Measurements from ENCODE around the gene ALDOA. TPM values are rescaled to one million over a fixed set of nuclear protein-coding genes. Genes with fewer than 3 reads are reported as not detected.

ALDOA gene
- total RNA-seq, 2 donors from 2014 or later = 884 to 943 TPM

- Histone ChIP-seq H3K27me3 (replicated peaks; ENCODE audit: insufficient read depth) (no peaks in the 10 kb centered on the region), H3K4me3 (no peak overlapping the region), H3K4me1 (replicated peaks) (no peaks in the 10 kb centered on the region), H3K36me3 (peaks cover 0 to 34% of the 10 kb centered on the region in 2 donors), H3K27ac (no peak overlapping the region), H3K9me3 (no peaks in the 10 kb centered on the region)
- intact Hi-C loops (cut with DNase I) = no loop called here
- 89% methylated on average over 24 of the region's 24 CpGs for WGBS
- TF ChIP-seq CTCF (IDR thresholded peaks at IDR 0.05) (no peak), POLR2A (IDR thresholded peaks at IDR 0.05) (no peak), POLR2AphosphoS5 (IDR thresholded peaks at IDR 0.05) (no peak)
- no peak for DNase-seq (ENCODE audit: low spot score)
Measured at GRCh38 chr16:30083216-30084055, 17.9 kb downstream of the ALDOA start.

GRCh38 chr16:30084096-30084815 lies 18.7 kb downstream of the ALDOA start:
- H3K36me3 ChIP-seq = peaks cover 0 to 34% of the 10 kb centered on the region in 2 donors
- 84% methylated on average over 15 of the region's 18 CpGs for WGBS
- TF ChIP-seq POLR2AphosphoS5 (IDR thresholded peaks at IDR 0.05) (no peak), POLR2A (IDR thresholded peaks at IDR 0.05) (no peak), CTCF (IDR thresholded peaks at IDR 0.05) (no peak)
- intact Hi-C loops (cut with DNase I) = no loop called here
- H3K4me1 ChIP-seq (replicated peaks) = no peaks in the 10 kb centered on the region
- H3K27me3 ChIP-seq (replicated peaks; ENCODE audit: insufficient read depth) = no peaks in the 10 kb centered on the region
- H3K4me3 ChIP-seq = no peak overlapping the region
- no peak for DNase-seq (ENCODE audit: low spot score)
- no peak overlapping the region for H3K27ac ChIP-seq
- H3K9me3 ChIP-seq = no peaks in the 10 kb centered on the region

- Histone ChIP-seq H3K27ac (no peak overlapping the region), H3K9me3 (no peaks in the 10 kb centered on the region), H3K4me3 (no peak overlapping the region), H3K4me1 (replicated peaks) (no peaks in the 10 kb centered on the region), H3K36me3 (peaks cover 0 to 34% of the 10 kb centered on the region in 2 donors), H3K27me3 (replicated peaks; ENCODE audit: insufficient read depth) (no peaks in the 10 kb centered on the region)
- no peak for TF ChIP-seq POLR2A (IDR thresholded peaks at IDR 0.05)
- TF ChIP-seq POLR2AphosphoS5 (IDR thresholded peaks at IDR 0.05) = no peak
- no peak for TF ChIP-seq CTCF (IDR thresholded peaks at IDR 0.05)
- intact Hi-C loops (cut with DNase I) = no loop called here
- 49% methylated on average over 10 of the region's 17 CpGs for WGBS
- DNase-seq (ENCODE audit: low spot score) = no peak
Measured at GRCh38 chr16:30084816-30085159, 19.2 kb downstream of the ALDOA start.

GRCh38 chr16:30085247-30085646 lies 19.7 kb downstream of the ALDOA start:
- H3K9me3 ChIP-seq = no peaks in the 10 kb centered on the region
- H3K4me1 ChIP-seq (replicated peaks) = peaks cover 3% of the 10 kb centered on the region
- H3K27me3 ChIP-seq (replicated peaks; ENCODE audit: insufficient read depth) = no peaks in the 10 kb centered on the region
- TF ChIP-seq CTCF (IDR thresholded peaks at IDR 0.05) (no peak), POLR2AphosphoS5 (IDR thresholded peaks at IDR 0.05) (no peak), POLR2A (IDR thresholded peaks at IDR 0.05) (no peak)
- H3K27ac ChIP-seq = no peak overlapping the region
- no peak for DNase-seq (ENCODE audit: low spot score)
- no peak overlapping the region for H3K4me3 ChIP-seq
- intact Hi-C loops (cut with DNase I) = no loop called here
- peaks cover 0 to 34% of the 10 kb centered on the region in 2 donors for H3K36me3 ChIP-seq
- 53% methylated on average over 3 of the region's 3 CpGs for WGBS
